Fibroblast of lung (primary cell): ENCODE measurements around the gene GRP.

Experiments
- CTCF ChIP-seq, 2 donors: IDR thresholded peaks in 1 of 2; conservative IDR thresholded peaks in 1 of 2; 1 replicate in 1 of 2; 2 replicates in 1 of 2; pipeline ENCODE4 v1.5.1; 2011 to 2012; ENCODE audit warnings: low read length in 2 of 2, control low read depth in 1 of 2, inconsistent platforms in 1 of 2, low read depth in 1 of 2, mild to moderate bottlenecking in 1 of 2
- EZH2 ChIP-seq: IDR thresholded peaks from 2 replicates; pipeline ENCODE4 v1.5.1; 2012; ENCODE audit warnings: low read length, control low read depth, mild to moderate bottlenecking; ENCODE audit errors: missing control alignments

DNA sequence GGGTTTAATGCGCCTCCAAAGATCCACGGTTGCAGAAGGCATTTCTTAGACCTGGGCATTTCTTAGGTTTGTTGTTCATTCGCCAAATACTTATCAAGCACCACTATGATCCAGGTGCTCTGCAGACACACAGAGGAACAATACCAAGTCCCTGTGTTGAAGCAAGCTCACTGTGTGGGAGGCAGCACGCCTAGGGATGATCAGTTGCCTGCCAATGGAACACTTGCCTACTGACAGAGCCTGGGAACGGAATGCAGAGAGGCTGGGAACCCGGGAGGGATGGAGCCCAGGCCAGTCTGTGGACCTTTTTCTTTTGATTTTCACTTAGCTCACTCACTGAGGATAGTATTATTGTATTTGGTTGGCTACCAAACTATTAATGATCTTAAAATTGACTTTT is 1.9 kb upstream of the GRP start:
- TF ChIP-seq CTCF (conservative IDR thresholded peaks at IDR 0.05 in 1 of 2, IDR thresholded peaks at IDR 0.05 in 1 of 2; ENCODE audit: low read depth in 1 of 2, low read length in 2 of 2) (no peak), EZH2 (no peak)
